GM21825 (cell line): ENCODE data around the gene FOXD4L3.
A peak's percentile ranks its signal among the peaks of the same experiment; 100 is the strongest.
"Not testable (repeated sequence)": the region's sequence is repeated elsewhere in the genome, so short reads cannot be mapped to it uniquely, and the experiment has no call there.

Experiments used
- ATAC-seq: cut with Tn5 transposase; IDR thresholded peaks from one replicate; pipeline ENCODE4 v1.9.1; 2021; ENCODE audit warnings: mild to moderate bottlenecking, moderate library complexity; ENCODE audit not compliant: unreplicated experiment

Gene FOXD4L3

DNA sequence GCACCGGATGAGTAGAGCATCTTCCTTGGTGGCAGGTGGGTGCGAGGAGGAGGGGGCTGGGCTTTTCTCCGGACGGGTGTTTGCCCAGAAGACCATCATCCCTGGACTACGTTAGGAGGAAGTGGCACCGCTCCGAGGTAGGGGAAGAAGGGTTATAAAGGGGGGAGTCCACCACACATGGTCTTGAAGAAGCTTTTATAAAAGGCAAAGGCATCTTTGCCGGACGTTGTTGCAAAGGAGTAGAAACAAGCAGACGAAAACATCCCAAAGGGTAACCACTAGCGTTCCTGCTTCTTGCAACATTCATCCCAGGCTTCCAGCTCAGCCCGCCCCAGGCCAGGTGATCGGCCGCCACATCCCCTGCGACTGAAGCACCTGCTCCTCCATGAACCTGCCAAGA, at the start of gene FOXD4L3:
FOXD4L3 (plus strand) TSS at position 301 of the 400 bp plus-strand sequence; CDS start at position 386, 85 bp downstream.
- ATAC-seq: not testable (repeated sequence)

DNA sequence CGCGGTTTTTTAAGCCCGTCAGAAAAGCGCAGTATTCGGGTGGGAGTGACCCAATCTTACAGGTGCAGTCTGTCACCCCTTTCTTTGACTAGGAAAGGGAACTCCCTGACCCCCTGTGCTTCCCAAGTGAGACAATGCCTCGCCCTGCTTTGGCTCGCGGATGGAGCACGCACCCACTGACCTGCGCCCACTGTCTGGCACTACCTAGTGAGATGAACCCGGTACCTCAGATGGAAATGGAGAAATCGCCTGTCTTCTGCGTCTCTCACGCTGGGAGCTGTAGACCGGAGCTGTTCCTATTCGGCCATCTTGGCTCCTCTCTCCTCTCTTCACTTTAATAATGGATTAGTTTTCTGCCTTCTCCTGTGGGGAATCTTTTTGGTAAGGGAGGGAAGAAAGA, 21.6 kb upstream of the FOXD4L3 start:
- ATAC-seq: not testable (repeated sequence)

DNA sequence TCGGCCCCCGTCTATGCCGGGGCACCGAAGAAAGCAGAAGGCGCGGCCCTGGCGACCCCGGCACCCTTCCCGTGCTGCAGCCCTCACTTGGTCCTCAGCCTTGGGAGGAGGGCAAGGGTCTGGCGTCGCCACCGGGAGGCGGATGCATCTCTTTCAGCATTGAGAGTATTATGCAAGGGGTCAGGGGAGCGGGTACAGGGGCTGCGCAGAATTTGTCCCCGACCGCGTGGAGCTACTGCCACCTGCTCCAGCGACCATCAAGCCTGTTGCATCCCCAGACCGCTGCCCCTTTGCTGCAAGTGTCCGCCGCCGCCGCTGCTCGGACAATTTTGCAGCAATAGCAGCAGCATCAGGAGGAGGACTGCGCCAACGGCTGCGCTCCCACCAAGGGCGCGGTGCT, 1.1 kb downstream of the FOXD4L3 start:
- ATAC-seq: not testable (repeated sequence)

DNA sequence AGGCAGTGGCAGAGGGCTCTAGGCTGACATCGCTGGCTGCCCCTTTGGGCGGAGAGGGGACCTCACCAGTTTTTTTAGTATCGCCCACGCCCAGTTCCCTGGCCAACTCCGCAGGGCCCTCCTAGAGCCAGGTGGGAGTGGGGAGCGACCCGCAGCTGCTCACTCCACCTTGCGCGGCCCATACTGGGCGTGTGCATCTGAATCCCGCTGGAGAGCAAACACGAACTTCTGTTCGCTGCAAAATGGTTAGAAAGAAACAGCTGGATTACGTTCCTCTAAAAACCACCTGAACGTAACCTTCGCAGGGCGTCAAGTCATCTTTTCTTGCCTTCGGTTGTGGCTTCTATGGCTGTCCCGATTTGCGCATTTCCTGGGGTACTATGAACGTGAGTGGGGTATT, 1.5 kb downstream of the FOXD4L3 start:
- not testable (repeated sequence) for ATAC-seq

DNA sequence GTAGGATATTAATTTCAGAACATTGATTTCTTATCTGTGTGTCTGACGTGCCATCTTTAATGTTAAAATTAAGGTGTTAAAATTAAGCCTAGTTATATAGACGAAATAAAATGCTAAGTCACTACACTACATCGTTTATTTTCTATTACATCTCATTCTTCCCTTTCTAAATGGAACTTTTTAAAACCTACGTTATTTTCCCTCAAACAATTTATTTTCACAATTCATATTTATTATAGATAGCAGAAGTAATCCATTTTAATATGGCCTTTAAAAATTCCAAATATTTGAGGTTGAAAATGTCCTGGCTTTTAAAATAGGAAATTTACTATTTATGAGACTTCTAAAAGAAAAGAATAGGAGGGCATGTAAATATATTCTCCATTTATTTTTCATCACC, 2.1 kb downstream of the FOXD4L3 start:
- not testable (repeated sequence) for ATAC-seq

DNA sequence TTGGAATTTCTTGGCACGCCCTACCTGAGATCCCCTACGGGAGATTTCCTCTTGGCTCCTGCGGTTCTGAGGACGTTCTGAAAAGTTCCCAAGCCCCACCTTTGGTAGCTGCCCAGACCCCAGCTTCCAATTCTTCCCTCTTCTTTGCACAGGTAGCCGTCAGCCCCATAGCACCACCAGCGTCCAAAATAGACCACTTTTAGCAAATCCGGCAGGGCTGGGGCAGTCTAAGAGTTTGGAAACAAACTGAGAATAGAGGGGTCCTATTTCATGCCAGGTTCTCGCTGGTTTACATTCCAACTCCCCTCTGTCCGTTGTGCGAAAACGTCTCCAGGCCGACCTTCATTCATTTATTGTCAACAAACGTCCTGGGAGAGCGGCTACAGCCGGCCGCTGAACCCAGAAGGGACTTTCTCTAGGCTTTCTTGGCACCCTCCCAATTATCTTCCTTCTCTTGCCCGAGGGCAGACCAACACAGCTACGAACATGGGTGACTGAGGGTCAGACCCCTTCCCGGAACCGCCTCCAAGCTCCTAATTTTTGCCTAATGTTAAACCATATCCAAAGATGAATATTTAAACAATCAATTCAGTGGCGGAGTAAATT, 3.1 kb downstream of the FOXD4L3 start:
- ATAC-seq: not testable (repeated sequence)

DNA sequence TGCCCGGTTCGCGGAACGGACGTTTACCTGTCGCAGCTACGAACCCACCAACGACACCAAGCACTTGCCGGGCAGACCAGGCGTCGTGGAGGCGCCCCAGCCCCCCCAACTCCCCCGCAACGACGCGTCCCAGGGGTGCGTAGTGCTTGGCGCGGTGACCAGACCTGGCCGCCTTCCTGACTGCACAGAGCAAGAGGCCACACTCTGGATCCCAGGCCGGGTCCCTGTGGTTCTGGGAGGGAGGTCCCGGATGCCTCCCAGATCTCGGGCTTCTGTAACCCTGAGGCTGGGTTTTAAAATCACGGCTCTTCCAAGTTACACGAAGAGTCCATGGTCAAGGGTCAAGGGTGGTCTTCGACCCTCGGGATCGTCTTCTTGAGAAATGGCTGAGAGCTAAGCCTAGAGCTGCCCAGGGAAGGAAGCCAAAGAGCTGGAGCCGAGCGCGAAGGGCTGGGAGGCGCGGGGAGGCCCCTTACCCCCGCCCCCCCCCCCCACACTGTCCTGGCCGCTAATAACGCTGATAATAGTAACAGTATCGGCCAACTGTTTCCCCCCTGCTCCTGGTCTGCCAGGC, 3.8 kb downstream of the FOXD4L3 start:
- ATAC-seq: not testable (repeated sequence)

DNA sequence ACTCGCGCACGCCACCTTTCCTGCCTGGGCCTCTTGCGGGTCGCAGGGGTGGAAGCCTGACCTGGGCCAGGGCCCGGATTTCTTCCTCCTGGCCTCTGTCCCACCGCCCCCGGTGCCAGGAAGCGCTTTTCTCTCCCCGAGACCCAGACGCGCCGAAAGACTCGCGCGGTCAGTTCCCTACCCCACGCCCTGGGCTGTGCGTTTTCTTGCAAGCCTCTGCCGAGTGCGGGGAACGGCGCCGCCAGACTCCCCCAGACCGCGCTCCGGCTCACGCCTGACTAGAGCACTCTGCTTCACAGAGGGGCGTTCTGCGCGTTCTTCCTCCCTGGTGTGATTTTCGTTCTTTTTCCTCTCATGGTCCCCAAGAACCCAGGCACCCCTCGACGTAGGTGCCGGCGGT, 4.5 kb downstream of the FOXD4L3 start:
- ATAC-seq: not testable (repeated sequence)

DNA sequence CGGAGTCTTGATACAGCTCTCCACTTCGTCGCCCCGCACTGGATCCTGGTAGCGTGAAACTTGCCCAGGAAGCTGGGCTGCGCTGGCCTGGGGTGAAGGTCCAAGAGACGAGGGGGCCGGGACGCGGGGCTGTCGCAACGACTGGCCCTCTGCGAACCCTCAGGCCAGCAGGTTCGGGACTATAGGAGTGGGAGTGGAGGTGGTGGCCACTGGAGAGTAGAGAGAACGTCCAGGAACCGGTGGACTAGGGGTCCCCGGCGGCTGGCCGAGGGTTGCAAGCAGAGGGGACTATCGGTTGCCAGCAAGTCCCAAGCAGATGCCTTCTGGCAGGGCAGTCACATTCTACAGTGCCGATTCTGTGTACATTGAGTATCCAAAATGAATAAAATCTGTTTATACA, 5.0 kb downstream of the FOXD4L3 start:
- ATAC-seq: not testable (repeated sequence)

DNA sequence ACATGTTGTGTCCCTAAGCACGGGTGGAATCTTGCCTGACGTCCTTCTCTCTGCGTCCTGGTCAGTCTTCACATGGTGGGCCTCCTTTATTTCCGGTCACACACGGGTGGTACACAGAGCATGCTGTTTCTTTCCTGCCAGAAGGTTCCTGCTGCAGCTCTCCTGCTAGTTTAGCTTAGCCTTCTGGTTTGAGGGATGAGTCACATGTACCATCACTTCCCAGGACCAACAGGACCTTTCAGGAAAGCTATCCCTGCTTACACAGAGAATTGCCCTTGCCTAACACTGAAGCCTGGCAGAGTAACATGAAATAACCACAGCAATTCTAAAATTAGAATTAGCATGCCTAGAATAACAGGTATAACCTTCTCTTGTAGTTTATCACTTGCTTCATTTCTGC, 8.5 kb downstream of the FOXD4L3 start:
- ATAC-seq: not testable (repeated sequence)

DNA sequence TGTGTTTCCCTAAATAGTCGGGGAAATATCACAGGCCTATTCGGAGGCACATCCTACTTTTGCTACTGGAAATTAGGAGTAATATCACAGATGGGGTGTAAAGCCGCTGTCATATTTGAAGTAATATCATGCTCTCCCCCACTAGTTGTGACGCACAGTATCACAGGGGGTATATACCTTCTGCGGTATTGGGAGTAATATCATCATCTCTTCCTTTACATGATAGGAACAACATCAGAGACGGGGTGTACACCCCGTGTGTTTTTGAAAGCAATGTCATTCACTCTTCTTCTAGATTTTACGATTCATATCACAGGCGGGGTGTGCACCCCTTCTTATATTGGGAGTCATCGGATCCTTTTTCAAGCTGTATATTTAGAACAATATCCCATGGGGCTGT, 15.5 kb downstream of the FOXD4L3 start:
- ATAC-seq: not testable (repeated sequence)

DNA sequence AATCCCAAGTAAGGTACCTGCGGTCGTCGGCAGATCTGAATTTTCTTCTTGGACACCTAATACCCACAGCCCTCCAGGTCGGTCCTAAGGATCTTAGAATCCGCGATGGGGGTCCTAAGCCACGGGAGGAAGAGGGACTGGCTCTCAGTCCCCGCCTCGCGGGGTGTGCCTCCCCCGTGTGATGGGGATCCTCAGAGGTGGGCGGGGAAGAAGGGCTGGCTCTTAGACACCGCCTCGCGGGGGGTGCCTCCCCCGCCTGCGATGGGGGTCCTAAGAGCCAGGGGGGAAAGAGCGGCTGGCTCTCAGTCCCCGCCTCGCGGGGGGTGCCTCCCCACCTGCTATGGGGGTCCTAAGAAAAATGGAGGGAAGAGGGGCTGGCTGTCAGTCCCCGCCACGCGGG, 21.1 kb downstream of the FOXD4L3 start:
- ATAC-seq: not testable (repeated sequence)

DNA sequence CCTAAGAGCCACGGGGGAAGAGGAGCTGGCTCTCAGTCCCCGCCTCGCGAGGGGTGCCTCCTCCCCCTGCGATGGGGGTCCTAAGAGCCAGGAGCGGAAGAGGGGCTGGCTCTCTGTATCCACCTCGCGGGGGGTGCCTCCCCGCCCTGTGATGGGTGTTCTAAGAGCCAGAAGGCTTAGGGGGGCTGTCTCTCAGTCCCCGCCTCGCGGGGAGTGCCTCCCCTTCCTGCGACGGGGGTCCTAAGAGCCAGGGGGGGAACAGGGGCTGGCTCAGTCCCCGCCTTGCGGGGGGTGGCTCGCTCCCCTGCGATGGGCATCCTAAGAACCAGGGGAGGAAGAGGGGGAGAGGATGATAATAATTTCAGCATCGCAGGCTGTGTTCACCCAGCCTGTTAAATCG, 21.9 kb downstream of the FOXD4L3 start:
- ATAC-seq: not testable (repeated sequence)

DNA sequence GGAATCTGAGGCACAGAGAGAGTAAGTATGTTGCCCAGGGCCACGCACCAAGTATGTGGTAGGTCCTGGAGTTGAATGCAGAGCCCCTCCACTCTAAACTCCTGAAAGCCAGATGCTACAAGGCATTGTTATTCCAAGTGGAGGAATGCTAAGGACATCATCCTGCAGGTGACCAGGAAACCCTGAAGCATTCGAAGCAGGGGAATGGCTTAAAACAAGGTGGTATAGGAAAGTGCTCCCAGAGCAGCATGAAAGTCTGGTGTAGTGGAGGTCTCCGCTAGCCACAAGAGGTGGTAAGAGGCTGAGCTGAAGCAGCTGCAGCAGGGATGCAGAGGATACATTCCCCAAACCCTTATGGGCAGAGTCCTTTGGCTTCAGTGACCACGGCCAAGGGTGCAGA, 26.4 kb downstream of the FOXD4L3 start:
- not testable (repeated sequence) for ATAC-seq

DNA sequence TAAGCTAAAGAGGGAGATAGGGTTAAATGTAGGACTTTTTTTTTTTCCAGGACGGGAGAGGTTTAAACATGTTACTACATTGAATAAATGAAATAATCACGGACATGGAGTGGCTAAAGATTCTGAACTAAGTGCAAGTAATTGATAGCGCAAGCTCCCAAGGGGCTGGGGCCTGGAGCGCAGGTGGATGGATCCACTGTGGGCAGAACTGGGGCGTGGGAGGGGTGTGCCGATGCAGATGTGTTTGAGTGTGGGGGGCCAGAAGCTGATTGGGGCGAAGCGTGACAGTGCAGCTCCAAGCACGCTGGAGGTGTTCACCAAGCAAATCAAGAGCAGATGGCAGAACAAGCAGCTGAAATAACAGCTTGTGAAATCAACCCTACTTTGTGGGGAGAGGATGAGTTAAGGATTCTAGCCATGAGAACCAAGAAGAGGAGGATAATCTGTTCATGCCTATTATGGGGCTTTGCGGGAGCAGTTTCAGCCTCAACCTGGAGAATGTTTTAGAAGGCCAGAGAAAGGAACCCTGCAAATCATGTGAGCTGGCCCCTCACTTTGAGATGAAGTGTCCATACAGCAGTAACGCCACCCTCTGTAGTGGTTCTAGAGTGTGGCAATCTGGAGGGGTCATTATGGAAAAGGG, 28.0 kb downstream of the FOXD4L3 start:
- not testable (repeated sequence) for ATAC-seq

DNA sequence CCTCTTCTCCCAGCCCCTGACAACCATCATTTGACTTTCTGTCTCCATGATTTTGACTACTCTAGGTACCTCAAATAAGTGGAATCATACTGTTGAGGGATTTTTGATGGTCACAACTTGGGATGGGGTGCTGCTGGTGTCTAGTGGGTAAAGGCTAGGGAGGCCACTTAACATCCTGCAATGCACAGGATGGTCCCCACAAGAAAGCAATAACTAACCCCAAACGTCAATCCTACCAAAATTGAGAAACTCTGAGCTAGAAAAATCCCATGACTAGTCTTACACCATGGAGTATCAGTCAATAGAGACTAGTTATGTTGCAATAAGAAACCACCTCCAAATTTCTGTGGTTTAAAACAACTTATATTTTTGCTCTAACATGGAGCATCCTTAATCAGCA, 29.5 kb downstream of the FOXD4L3 start:
- ATAC-seq: not testable (repeated sequence)

DNA sequence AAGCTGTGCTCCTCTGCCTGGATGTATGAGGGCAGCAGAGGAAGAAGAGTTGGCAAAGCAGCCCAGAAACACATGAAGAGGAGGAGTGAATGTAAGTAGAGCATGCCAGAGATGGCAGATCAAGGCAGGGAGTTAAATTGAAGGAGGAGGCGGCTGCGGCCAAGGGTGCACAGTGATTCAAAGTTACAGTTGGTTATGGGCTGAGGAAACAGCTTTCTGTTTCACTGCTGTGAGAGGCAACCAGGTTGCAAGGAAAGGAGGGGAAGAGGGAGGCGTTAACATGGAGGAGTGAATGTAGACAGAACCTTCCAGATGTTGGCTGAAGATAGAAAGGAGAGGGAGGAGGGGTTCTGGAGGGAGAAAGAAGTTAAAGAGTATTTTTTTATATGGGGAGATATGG, 33.3 kb downstream of the FOXD4L3 start:
- ATAC-seq: not testable (repeated sequence)

DNA sequence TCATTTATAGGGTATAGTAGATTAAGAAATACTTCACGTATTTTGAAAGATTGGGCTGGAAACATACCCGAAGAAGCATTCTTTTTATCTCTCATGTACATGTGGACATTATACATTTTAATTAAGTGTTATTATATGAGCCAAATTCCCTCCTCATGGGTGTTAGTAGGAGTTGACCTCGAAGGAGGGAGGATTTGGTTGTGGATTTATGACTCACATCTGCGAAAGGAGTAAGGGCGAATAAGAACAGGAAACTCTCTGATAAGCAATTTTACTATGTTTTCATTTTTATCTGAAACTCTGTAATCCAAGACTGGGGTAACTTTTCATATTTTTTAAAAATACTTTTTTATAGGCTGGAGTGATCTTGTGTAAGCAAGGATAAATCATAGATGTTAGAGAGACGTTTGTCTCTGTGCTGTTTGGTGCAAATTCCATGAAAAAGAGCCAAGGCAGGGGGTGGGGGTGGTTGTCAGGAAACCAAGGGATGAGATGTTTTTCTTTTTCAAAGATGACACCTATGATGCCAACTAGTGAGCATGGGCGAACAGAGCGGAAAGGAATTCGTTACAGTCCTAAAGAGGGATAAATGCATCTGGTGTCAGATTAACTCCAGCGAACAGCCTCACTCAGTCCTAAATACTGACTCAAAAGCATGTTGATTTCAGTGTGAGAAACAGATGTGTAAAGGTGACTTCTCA, 34.1 kb downstream of the FOXD4L3 start:
- ATAC-seq: not testable (repeated sequence)

DNA sequence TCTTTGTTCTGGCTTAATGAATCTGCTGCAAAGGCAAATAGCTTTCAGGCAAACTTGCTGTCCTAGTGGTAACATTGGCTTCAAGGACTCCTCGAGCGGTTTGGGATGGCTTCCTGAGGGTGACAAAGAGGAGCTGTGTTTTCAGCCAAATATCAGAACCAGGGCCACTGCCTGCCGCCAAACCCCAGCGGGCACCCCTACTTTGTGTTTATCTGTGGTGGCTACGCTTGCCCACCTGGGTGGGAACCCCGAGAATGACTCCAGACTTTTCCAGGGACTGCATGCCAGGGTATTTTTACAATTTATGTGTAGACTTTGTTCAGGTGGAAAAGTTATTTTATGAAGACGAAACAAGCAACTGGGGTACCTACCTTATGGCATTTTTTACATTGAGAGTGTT, 35.3 kb downstream of the FOXD4L3 start:
- not testable (repeated sequence) for ATAC-seq

DNA sequence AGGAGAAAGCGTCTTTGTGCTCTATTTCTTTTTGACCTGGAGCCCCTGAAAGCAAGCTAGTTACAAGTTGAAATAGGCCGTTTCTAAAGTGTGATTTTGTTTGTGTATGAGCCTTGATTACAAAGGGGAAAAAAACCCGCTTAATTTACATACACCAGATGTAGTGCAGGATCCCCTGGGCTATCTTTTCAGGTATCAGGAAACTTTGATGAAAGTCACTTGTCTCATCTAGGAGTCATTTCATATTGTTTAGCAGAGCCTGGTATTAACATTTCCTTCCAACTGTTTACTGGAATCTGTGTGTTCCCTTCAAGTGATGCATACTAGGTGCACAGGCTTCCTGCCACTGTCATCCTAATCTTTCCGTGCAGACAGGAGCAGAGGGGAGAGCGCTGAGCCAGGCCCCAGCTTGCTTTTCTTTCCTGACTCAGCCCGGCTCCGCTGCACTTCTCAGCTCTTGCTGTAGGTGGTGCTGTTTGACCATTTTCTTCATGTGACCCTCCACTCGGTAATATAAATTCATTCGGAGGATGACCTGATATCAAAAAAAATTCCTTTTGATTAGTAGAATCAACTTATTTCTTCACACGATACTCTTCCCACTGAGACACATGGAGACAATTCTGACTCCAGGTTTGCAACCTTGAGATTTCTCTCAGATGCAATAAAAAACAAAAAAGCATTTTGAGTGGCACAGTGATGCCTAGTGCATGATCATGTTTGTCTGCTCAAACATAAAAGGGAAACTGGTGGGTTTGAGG, 39.8 kb downstream of the FOXD4L3 start:
- ATAC-seq: peak; percentile 86

DNA sequence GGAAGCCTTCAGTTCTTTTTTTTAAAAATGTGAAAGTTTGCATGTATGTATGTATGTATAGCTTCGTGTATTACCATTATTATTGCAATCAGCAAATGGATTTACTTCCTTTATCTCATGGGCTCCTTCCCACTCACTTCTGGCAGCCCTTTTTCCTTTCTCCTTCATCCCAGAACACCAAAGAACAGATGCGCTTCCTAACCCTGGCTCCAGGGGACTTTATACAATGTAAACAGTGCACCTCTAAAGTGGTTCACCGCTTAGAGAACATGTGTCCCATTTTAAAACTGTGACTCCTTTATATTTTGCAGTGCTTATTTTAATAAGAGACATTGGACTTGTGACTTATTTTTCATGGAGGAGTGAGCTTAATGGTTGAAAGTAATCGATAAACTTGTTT, 40.6 kb downstream of the FOXD4L3 start:
- ATAC-seq: not testable (repeated sequence)
